Measurements from ENCODE around the gene ETV4.

The ETV4 gene

GRCh38 chr17:43546319-43547188, at the start of gene ETV4:
Gene ETV4 (minus strand): TSS chr17:43546340. CDS start chr17:43545617, 723 bp downstream.
- DNase-seq, result peak; percentile 91

- DNase-seq, result no peak
Measured at GRCh38 chr17:43595466-43595865, 49.3 kb upstream of the ETV4 start.

DNA sequence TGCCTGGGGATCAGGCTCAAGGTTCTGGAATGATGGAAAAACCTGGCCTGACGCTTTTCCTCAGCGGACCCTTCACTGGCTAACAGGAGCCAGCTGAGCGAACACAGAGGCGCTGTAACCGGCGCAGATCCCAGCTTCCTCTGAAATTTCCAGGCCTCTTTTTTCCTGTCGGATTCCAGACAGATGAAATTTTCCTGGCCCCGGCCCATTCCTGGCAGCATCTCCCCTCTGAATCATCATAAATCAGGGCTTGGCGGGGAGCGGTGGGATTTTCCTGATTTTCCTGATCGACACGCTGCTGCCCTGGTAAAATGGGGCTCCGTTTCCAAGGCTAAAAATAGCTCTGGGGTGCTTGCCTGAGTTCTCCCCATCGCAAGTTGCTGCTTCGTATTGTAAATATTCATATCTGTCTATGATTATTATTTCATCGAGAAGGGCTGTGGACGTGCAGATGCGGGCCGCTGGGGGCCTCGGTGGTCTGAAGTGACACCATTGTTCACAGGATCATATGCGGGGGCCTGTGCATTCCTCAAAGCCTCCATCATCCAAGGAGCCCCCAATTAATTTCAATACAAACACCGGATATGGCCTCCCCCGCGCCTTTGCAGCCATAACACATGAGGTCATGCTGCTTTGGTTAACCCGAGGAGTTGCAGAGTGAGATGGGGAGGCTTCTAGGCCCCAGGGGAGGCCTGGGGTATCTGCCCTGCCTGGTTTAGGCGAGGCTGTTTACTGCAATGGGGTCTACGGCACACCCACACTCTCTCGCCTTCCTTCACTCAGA, 45.8 kb upstream of the ETV4 start:
- no peak for DNase-seq

DNA sequence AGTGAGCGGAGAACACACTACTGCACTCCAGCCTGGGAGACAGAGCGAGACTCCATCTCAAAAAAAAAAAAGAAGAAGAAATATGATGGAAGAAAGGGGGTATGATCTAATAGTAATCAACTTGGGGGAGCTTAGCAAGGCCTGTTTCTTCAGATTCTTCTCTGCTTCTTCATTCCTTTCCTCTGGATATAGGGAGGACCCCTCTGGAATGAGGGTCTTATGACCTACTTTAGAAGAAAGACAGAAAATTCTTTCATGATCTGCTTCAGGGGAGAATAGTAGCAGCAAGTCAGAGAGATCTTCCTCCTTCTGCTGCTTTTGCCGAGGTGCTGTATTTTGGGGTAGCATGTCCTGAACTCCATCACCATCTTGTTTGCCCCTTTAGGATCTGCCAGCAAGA, 44.9 kb upstream of the ETV4 start:
- DNase-seq, result no peak

GRCh38 chr17:43588664-43589435, 42.7 kb upstream of the ETV4 start:
- no peak for DNase-seq

DNA sequence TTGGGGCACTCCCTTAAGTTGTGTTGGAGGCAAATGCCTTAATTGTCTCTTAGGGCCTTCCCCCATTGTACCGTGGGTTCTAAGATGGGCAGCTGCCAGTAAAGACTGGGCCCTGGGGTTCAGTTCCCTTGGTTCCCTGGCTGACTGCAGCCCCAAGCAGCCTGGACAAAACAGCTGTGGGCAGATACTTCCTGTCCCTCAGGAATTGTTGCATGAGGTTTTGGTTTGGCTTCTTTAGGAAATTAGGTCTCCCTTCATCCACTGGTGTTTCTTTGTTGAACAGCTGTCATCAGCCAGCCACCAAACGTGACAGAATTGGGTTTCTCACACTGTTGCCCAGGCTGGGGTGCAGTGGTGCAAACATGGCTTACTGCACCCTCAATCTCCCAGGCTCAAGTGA, 42.0 kb upstream of the ETV4 start:
- DNase-seq, result no peak

DNA sequence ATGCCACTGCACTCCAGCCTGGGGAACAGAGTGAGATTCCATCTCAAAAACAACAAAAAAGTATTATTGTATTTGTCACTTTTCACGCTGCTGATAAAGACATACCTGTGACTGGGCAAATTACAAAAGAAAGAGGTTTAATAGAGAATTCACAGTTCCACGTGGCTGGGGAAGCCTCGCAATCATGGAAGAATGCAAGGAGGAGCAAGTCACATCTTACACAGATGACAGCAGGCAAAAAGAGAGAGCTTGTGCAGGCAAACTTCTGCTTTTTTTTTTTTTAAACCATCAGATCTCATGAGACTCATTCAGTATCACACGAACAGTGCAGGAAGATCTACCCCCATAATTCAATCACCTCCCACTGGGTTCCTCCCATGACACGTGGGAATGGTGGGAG, 41.5 kb upstream of the ETV4 start:
- no peak for DNase-seq

- no peak for DNase-seq
Measured at GRCh38 chr17:43584666-43585102, 38.5 kb upstream of the ETV4 start.

DNA sequence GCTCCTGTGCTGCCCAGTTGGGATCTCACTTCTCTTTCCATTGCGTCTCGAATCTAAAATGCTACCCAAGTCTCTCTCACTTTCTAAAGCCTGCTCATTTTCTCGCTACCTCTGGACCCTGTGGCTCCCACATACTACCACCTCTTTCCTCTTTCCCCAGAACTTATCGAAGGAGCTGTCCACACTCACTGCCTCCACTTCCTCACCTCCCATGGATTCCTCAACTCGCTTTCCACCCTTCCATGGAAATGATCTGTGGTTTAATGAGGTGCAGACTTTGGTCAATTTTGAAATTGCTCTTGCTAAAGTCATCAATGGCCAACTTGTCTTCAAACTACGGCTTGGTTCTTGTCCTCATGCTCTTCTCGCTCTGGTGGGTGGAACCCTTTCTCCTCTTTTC, 37.2 kb upstream of the ETV4 start:
- DNase-seq, result no peak

- DNase-seq, result no peak
Measured at GRCh38 chr17:43581613-43582012, 35.5 kb upstream of the ETV4 start.

DNA sequence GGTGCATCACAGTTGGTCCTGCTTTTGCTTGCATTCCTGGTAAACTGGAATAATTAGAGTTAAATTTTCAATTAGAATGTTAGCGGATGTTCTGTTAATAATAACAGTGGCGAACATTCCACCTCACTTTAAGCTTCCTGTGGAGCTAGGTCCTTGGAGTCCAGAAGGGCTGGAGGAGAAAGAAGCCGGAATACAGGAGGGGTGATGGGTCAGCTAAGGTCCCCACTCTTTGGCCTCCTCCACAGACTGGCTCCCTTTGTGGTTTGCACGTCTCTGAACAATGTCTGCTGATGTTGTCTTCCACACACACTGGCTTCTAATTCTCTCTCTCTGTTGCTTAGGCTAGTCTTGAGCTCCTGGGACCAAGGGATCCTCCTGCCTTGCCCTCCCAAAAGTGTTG, 35.0 kb upstream of the ETV4 start:
- no peak for DNase-seq

DNA sequence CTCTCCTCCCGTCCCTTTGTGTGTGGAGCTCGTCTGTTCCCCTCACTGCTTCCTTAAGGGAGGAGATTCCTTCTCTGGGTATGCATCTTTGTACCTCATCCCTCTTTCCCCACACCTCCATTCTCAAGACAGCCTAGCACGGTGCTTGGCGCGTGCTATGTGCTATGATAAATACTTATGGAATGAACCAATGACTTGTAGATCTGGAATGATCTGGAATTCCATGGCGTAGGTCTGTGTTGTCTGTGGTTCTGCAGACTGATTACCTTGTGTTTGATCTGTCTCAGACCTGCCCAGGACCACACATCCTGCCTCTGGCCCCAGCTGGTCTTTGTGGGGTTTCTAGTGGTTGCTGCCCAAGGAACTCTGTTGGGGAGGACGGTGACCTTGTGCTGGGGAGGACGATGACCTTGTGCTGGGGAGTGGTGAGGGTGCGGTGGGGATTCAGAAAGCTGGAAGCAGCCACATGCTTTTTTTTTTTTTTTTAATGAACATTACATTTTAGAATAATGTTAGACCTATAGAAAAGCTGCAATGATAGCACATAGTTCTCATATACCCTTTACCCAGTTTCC, 33.5 kb upstream of the ETV4 start:
- no peak for DNase-seq

GRCh38 chr17:43578699-43579565, 32.8 kb upstream of the ETV4 start:
- DNase-seq, result no peak

GRCh38 chr17:43578404-43578698, 32.2 kb upstream of the ETV4 start:
- DNase-seq, result no peak

DNA sequence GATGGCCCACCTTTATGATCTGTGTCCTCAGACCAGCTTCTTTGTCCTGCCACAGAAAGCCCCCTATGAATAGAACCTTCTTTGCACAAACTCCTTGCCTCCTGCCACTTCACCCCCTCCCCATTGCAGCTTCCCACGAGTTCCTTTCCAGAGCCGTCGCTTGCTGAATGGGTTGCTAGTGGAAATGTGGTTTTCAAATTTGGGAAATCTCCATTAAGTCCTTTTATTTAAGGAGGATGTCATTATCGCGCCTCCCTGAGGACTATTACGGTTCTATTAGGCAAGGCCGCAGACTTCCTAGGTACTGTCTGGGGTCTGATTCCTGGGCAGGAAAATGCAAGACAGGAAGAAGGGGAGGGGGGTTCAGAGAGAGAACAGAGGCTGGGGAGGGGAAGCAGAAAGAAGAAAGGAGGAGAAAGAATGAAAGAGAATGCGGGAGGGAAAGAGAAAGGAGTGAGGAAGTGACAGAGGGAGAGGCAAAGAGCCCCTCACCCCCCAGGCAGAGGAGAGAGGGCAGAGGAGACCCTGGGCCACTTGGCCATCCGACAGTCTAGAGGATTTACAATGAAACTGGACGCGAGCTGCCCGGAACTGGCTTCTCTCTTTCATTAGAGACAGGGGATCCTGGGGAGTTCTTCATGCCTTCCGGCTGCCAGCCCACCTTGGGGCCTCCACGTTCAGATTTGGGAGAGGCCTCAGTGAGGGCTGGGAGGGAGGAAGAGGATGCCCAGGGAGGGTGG, 31.7 kb upstream of the ETV4 start:
- no peak for DNase-seq

GRCh38 chr17:43576563-43577229, 30.6 kb upstream of the ETV4 start:
- DNase-seq, result peak; percentile 77

DNA sequence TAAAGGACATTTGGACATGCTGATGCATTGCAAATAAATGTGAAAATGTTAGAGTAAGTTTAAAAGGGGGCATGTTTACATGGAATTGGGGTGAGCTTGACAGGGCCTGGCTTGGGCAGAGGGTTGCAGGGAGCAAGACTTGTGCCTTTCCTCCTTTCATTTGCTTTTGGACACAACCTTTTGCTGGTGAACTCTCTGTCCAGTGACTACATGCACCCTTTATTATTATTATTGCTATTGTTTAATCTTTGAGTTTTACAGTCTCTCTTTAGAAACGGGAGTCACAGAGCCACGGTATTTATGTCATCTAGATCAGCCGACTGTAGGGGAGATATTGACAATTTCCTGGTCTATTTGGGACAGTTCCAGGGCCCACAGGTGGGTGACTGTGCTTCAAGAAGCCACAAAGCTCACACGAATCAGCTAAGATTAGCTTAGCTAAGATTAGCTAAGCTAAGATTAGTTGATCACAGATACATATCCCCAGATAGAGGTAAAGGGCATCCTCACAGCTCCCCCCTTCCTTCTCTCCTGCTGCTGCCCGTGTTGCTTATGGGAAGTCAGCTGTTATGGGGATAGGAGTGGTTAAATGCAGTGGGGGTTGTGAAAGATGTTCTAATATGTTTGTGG, 28.9 kb upstream of the ETV4 start:
- DNase-seq, result no peak

DNA sequence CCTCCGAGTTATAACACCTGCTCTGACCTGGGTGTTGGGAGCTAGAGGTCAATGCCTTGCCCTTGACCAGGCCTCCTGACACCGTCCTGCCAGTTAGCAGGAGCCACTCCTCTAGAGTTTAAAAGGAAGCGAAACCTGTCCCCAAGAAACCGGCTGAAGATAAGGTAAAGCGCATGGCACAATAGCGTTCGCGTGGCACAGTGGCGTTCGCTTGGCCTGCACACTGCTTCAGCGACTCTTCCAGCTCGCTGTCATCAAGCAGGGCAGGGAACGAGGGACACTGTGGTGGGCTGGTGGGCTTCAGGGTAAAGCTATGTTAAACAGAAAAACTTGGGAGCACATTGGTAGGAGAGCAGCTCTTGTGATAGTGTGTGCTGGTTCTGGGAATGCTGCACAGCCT, 28.2 kb upstream of the ETV4 start:
- no peak for DNase-seq

GRCh38 chr17:43573579-43574321, 27.6 kb upstream of the ETV4 start:
- DNase-seq, result no peak
